ENCODE measurements around the gene APRT. TPM values are rescaled to one million over a fixed set of nuclear protein-coding genes. Genes with fewer than 3 reads are reported as not detected.

Gene APRT
- total and polyA plus RNA-seq, 2 of the 8 experiments (the other 6 are each of a cell fraction or from before 2014, with no cell fraction given) = 221 to 267 TPM

DNA sequence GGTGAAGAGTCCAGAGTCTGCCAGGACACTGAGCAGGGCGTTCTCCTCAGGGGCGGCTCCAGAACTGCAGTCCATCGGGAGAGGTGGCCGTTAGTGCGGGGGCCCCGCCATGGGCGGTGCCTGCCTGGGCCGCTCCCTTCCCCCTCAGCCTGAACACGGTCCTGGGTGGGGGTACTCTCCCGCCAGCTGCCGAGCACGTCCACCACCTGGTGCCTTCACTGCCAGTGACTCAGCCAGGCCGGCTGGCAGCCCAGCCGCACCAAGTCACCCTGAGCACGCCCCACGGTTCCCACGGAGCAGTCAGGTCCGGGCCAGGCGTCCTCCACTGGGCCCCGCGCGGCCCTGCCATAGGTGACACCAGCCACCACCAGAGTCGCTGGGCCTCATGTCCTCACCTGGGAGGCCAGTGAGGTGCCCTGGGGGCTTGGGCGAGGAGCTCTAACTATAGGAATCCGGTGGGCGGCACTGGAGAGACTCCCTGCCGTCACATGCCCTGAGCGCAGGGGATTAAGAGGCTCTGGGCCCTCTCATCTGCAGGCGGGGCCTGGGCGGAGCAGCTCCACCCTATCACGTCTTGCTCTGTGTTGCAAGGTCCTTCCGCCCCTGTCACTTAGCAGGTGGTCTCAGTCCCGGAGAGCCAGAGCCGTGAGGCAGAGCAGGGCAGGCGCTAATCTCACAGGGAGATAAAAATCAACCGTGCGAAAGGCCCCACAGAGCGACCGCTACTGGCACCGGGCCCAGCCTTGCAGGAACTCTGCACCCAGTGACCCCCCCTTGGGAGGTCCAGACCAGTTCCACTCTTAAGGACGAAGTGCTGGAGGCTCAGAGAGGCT, 41.1 kb downstream of the APRT start (continued):
- 0 out of 2 replicates have a peak, but pooled peaks have one; percentile 4 for TF ChIP-seq GABPA (IDR thresholded peaks at IDR 0.05; ENCODE audit: borderline replicate concordance, insufficient read depth, low read length)

All from H1 (cell line).